GM12878 (cell line): ENCODE data around the gene ENO2. TPM values are rescaled to one million over a fixed set of nuclear protein-coding genes. Genes with fewer than 3 reads are reported as not detected.

Experiments
- ATAC-seq: fragments of 200-7000 bp; cut with Tn5 transposase; 3 replicates; pipeline ENCODE4 v1.9.1; 2020; ENCODE audit warnings: mild to moderate bottlenecking, moderate library complexity
- BruUV-seq: library from RNA; stranded (reverse); fragments of 400-500 nt; replicated peaks from 2 replicates; lab custom pipeline; 2021; lab: Mats Ljungman, UMichigan
- CTCF ChIA-PET: fragments of 300-600 bp; sonication (Branson Sonifier 250); formaldehyde crosslinking; extraction: SDS; loops from one replicate; lab custom pipeline; 2021; ENCODE audit warnings: inconsistent platforms; lab: Yijun Ruan, JAX
- POLR2A ChIA-PET: fragments of 350-600 bp; formaldehyde crosslinking; extraction: SDS; loops from one replicate; lab custom pipeline; 2021; ENCODE audit warnings: inconsistent platforms; lab: Charles Lee
- RAD21 ChIA-PET: fragments of 300-600 bp; sonication (Branson Sonifier 250); formaldehyde crosslinking; loops from one replicate; lab custom pipeline; 2023; ENCODE audit warnings: antibody characterized with exemption; ENCODE audit not compliant: unreplicated experiment; lab: Charles Lee
- SMC1A ChIA-PET: fragments of 300-600 bp; sonication (Branson Sonifier 250); formaldehyde crosslinking; loops from one replicate; lab custom pipeline; 2023; ENCODE audit not compliant: unreplicated experiment, uncharacterized antibody; lab: Charles Lee
- DNase-seq: peaks from one replicate; pipeline ENCODE4 v3.0.0-alpha.2; 2011; ENCODE audit warnings: low read depth, low spot score
- FAIRE-seq: peaks from 3 replicates; lab custom pipeline; 2011; peaks lifted over from hg19 to GRCh38; lab: Jason Lieb, UNC
- H2AFZ ChIP-seq: 2 replicates; pipeline ENCODE4 v1.6.0; 2011; ENCODE audit warnings: low read depth, low read length, control low read depth; ENCODE audit not compliant: control insufficient read depth
- H3K27ac ChIP-seq: 2 replicates; pipeline ENCODE4 v1.5.1; 2011; ENCODE audit warnings: control low read depth; ENCODE audit not compliant: control insufficient read depth, insufficient read depth
- H3K27me3 ChIP-seq, 2 experiments: replicated peaks in 1 of 2; 2 replicates each; pipeline versions ENCODE4 v1.6.0 to v1.6.1; 2011; ENCODE audit warnings: low read length in 1 of 2; ENCODE audit not compliant: control insufficient read depth in 2 of 2, insufficient read depth in 2 of 2
- H3K36me3 ChIP-seq, 2 experiments: 2 replicates each; pipeline ENCODE4 v1.5.1; 2011; ENCODE audit warnings: low read length in 1 of 2; ENCODE audit not compliant: control insufficient read depth in 2 of 2, insufficient read depth in 2 of 2
- H3K4me1 ChIP-seq: 2 replicates; pipeline ENCODE4 v1.6.1; 2011; ENCODE audit warnings: mild to moderate bottlenecking, low read length, moderate library complexity, mixed read lengths; ENCODE audit not compliant: control insufficient read depth, insufficient read depth
- H3K4me2 ChIP-seq: 2 replicates; pipeline ENCODE4 v1.6.0; 2011; ENCODE audit warnings: control low read depth; ENCODE audit not compliant: control insufficient read depth, insufficient read depth
- H3K4me3 ChIP-seq: fragments of 200-600 bp; sonication (generic); 2 replicates; pipeline ENCODE4 v1.5.1; 2016
- H3K79me2 ChIP-seq: 2 replicates; pipeline ENCODE4 v1.6.0; 2011; ENCODE audit warnings: low read length; ENCODE audit not compliant: control insufficient read depth, insufficient read depth
- H3K9ac ChIP-seq: 2 replicates; pipeline ENCODE4 v1.8.0; 2011; ENCODE audit warnings: low read length, control low read depth, mixed read lengths; ENCODE audit not compliant: control insufficient read depth, insufficient read depth
- H3K9me3 ChIP-seq: replicated peaks from 3 replicates; pipeline ENCODE4 v1.5.1; 2011; ENCODE audit warnings: mild to moderate bottlenecking, low read length; ENCODE audit not compliant: control insufficient read depth, insufficient read depth
- H4K20me1 ChIP-seq: 2 replicates; pipeline ENCODE4 v1.6.0; 2011; ENCODE audit not compliant: control insufficient read depth, insufficient read depth
- JUNB ChIP-seq: IDR thresholded peaks from 2 replicates; pipeline ENCODE4 v1.6.1; 2016; ENCODE audit warnings: antibody characterized with exemption, mild to moderate bottlenecking
- WGBS: methylation state at CpG from one replicate; pipeline ENCODE4 v1.1.6; 2016; ENCODE audit warnings: low lambda C conversion rate; ENCODE audit not compliant: insufficient replicate concordance, insufficient coverage; ENCODE audit errors: missing lambda C conversion rate; 5-methylcytosine and 5-hydroxymethylcytosine counted together
- in situ Hi-C: fragments of 300-500 bp; cut with MboI; formaldehyde crosslinking; loops from 9 replicates; pipeline ENCODE4 v1.14.3; 2018; ENCODE audit warnings: mixed read lengths
- intact Hi-C: fragments of 100-400 bp; cut with micrococcal nuclease; formaldehyde crosslinking; loops from one replicate; pipeline ENCODE4 v1.14.2; 2022; ENCODE audit not compliant: unreplicated experiment
- polyA plus RNA-seq, 11 experiments: library from polyadenylated mRNA; depleted of rRNA in 4 of 11; unstranded in 6 of 11; stranded (reverse) in 5 of 11; fragments of >200 nt; fragmentation: Nextera tagmentation in 4 of 11; fragmentation: Illumina TruSeq in 1 of 11; extraction: Ambion mirVana in 4 of 11; extraction: Trizol in 1 of 11; gene quantifications; 1 replicate in 1 of 11; 2 replicates in 10 of 11; pipeline versions ENCODE4 v1.2.1 to v1.2.3, GENCODE V29; 2011 to 2016; ENCODE audit warnings: inconsistent platforms in 2 of 11, missing spikeins in 2 of 11, low read depth in 1 of 11
- total RNA-seq, 4 experiments: library from RNA; depleted of rRNA in 3 of 4; stranded (reverse); fragments of >200 nt in 3 of 4; fragmentation: Illumina TruSeq in 1 of 4; extraction: Trizol in 1 of 4; gene quantifications; 2 replicates each; pipeline versions ENCODE4 v1.2.1 to v1.2.3, GENCODE V29; 2013 to 2021
- TF ChIP-seq, protein P1 (sequence below): fragments of 450-650 bp; IDR thresholded peaks from 2 replicates; pipeline ENCODE4 v1.6.1; 2014; ENCODE audit warnings: mild to moderate bottlenecking
- TF ChIP-seq, protein P2 (sequence below), 3 experiments: IDR thresholded peaks in 2 of 3; conservative IDR thresholded peaks in 1 of 3; 2 replicates each; pipeline ENCODE4 v1.5.1; 2011; ENCODE audit warnings: low read depth in 3 of 3, low read length in 3 of 3, mild to moderate bottlenecking in 3 of 3, control low read depth in 2 of 3, moderate library complexity in 2 of 3, inconsistent platforms in 1 of 3, mixed read lengths in 1 of 3; ENCODE audit not compliant: control insufficient read depth in 2 of 3, insufficient read depth in 1 of 3; ENCODE audit errors: extremely low read depth in 1 of 3

Gene ENO2
- total and polyA plus RNA-seq, 10 of the 15 experiments (the other 5 are each of a cell fraction or from before 2014, with no cell fraction given) = 24.8 to 196 (median 43.1) TPM

DNA sequence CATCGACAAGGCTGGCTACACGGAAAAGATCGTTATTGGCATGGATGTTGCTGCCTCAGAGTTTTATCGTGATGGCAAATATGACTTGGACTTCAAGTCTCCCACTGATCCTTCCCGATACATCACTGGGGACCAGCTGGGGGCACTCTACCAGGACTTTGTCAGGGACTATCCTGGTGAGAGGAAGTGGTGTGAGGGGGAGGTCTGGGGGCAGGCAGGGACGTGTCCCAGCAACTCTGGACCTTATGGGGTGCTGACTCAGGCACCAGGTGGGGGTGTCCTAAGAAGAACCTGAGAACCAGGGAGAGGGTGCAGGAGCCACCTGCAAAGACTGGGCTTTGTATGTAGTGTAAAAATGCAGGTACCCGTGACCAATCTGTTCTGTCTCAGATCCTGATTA lies 5.2 kb downstream of the ENO2 start:
- H4K20me1 ChIP-seq = no peaks in the 10 kb centered on the region
- ChIA-PET CTCF (interaction anchor here (1.0 to 2.5 kb wide), 4 partner anchors 14 to 46 kb away, joined by 3 to 10 read pairs (median 4); partner anchors contain the start of gene SPSB2), SMC1A (interaction anchor here (1.0 kb wide), 2 partner anchors 26 to 165 kb away, joined by 3 read pairs; no protein-coding TSS in a partner anchor), RAD21 (interaction anchor here (0.9 to 1.3 kb wide), 2 partner anchors 48 to 50 kb away, joined by 3 read pairs; no protein-coding TSS in a partner anchor), POLR2A (interaction anchor here (1.0 kb wide), 1 partner anchor 14 kb away, joined by 3 read pairs; no protein-coding TSS in a partner anchor)
- no peak overlapping the region; the same call in 1 of the 2 replicates for H3K27ac ChIP-seq
- intact Hi-C loops (no loop called here), in situ Hi-C loops (no loop called here)
- BruUV-seq = no TSS peak
- 0 out of 2 replicates have a peak overlapping the region, but pooled peaks have one; percentile 37 for H3K4me3 ChIP-seq
- no peak overlapping the region for H3K9ac ChIP-seq
- H3K4me1 ChIP-seq = peaks cover 38% of the 10 kb centered on the region
- no peak overlapping the region; the same call in 1 of the 2 replicates for H3K4me2 ChIP-seq
- H3K79me2 ChIP-seq = peaks cover 19% of the 10 kb centered on the region
- H2AFZ ChIP-seq = no peak overlapping the region
- H3K27me3 ChIP-seq = no peaks in the 10 kb centered on the region
- H3K36me3 ChIP-seq = peaks cover 2 to 13% of the 10 kb centered on the region in 2 experiments; a peak in 2 of 4 replicates
- DNase-seq (no peak), ATAC-seq (no peak), FAIRE-seq (no peak)
- 82% methylated on average over 7 of the region's 7 CpGs for WGBS
- H3K9me3 ChIP-seq = no peaks in the 10 kb centered on the region
- TF ChIP-seq, protein P1, sequence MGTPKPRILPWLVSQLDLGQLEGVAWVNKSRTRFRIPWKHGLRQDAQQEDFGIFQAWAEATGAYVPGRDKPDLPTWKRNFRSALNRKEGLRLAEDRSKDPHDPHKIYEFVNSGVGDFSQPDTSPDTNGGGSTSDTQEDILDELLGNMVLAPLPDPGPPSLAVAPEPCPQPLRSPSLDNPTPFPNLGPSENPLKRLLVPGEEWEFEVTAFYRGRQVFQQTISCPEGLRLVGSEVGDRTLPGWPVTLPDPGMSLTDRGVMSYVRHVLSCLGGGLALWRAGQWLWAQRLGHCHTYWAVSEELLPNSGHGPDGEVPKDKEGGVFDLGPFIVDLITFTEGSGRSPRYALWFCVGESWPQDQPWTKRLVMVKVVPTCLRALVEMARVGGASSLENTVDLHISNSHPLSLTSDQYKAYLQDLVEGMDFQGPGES = no peak
- TF ChIP-seq, protein P2, sequence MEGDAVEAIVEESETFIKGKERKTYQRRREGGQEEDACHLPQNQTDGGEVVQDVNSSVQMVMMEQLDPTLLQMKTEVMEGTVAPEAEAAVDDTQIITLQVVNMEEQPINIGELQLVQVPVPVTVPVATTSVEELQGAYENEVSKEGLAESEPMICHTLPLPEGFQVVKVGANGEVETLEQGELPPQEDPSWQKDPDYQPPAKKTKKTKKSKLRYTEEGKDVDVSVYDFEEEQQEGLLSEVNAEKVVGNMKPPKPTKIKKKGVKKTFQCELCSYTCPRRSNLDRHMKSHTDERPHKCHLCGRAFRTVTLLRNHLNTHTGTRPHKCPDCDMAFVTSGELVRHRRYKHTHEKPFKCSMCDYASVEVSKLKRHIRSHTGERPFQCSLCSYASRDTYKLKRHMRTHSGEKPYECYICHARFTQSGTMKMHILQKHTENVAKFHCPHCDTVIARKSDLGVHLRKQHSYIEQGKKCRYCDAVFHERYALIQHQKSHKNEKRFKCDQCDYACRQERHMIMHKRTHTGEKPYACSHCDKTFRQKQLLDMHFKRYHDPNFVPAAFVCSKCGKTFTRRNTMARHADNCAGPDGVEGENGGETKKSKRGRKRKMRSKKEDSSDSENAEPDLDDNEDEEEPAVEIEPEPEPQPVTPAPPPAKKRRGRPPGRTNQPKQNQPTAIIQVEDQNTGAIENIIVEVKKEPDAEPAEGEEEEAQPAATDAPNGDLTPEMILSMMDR (IDR thresholded peaks at IDR 0.05 in 2 of 3, conservative IDR thresholded peaks at IDR 0.05 in 1 of 3; ENCODE audit: control insufficient read depth in 2 of 3, extremely low read depth in 1 of 3, insufficient read depth in 1 of 3, low read depth in 3 of 3, low read length in 3 of 3) = 0 out of 6 replicates have a peak, but pooled peaks of 1 of the 3 experiments have one; percentile 11
- no peak for TF ChIP-seq JUNB
